SU-DHL-6 (cell line): ENCODE results near the gene OR13C2.
"Not testable (repeated sequence)": the region's sequence is repeated elsewhere in the genome, so short reads cannot be mapped to it uniquely, and the experiment has no call there.

ENCODE experiments used
- H2AFZ ChIP-seq: fragments of 200-600 bp; sonication (generic); 2 replicates; pipeline ENCODE4 v1.6.1; 2014; ENCODE audit warnings: low read depth, mild to moderate bottlenecking, moderate library complexity, mixed read lengths, antibody characterized with exemption, low read length; ENCODE audit not compliant: severe bottlenecking
- H3F3A ChIP-seq: fragments of 200-600 bp; shearing (Covaris generic); 2 replicates; pipeline ENCODE4 v1.6.0; 2016; ENCODE audit warnings: antibody characterized with exemption, mild to moderate bottlenecking; ENCODE audit not compliant: insufficient read depth
- H3K27ac ChIP-seq: fragments of 200-600 bp; sonication (generic); 2 replicates; pipeline ENCODE4 v1.5.1; 2016; ENCODE audit warnings: low read depth, mild to moderate bottlenecking, low read length, moderate library complexity, mixed read lengths
- H3K27me3 ChIP-seq: fragments of 200-600 bp; sonication (generic), shearing (Covaris generic); 2 replicates; pipeline ENCODE4 v1.6.0; 2014; ENCODE audit warnings: mild to moderate bottlenecking, low read length
- H3K36me3 ChIP-seq: fragments of 200-600 bp; sonication (generic); 2 replicates; pipeline ENCODE4 v1.6.1; 2014; ENCODE audit warnings: mild to moderate bottlenecking, low read length, mixed read lengths
- H3K4me2 ChIP-seq: fragments of 300-600, 200-600 bp; shearing (Covaris generic), sonication (generic); 2 replicates; pipeline ENCODE4 v1.6.0; 2014; ENCODE audit warnings: low read length, low read depth, mild to moderate bottlenecking; ENCODE audit not compliant: poor library complexity, severe bottlenecking
- H3K4me3 ChIP-seq: fragments of 200-600 bp; sonication (generic); 2 replicates; pipeline ENCODE4 v1.5.1; 2014; ENCODE audit warnings: antibody characterized with exemption, low read length, mild to moderate bottlenecking, mixed read lengths; ENCODE audit not compliant: insufficient read depth, poor library complexity, severe bottlenecking
- H3K79me2 ChIP-seq: fragments of 200-600 bp; sonication (generic); 2 replicates; pipeline ENCODE4 v1.6.1; 2014; ENCODE audit warnings: mild to moderate bottlenecking, low read length, moderate library complexity; ENCODE audit not compliant: insufficient read depth
- H3K9ac ChIP-seq: fragments of 200-600 bp; sonication (generic); 2 replicates; pipeline ENCODE4 v1.7.0; 2014; ENCODE audit warnings: mild to moderate bottlenecking, low read length
- H3K9me2 ChIP-seq: fragments of 200-600 bp; sonication (generic); replicated peaks from 2 replicates; pipeline ENCODE4 v1.6.1; 2014; ENCODE audit warnings: low read length; ENCODE audit not compliant: insufficient read depth
- H3K9me3 ChIP-seq: fragments of 200-600 bp; sonication (generic); 2 replicates; pipeline ENCODE4 v1.6.1; 2014; ENCODE audit warnings: low read length, mixed read lengths; ENCODE audit not compliant: insufficient read depth
- H4K20me1 ChIP-seq: fragments of 200-600 bp; sonication (generic); 2 replicates; pipeline ENCODE4 v1.6.1; 2014; ENCODE audit warnings: low read depth, mild to moderate bottlenecking, antibody characterized with exemption, low read length, moderate library complexity, mixed read lengths
- CTCF ChIP-seq: fragments of 200-600 bp; sonication (generic); IDR thresholded peaks from one replicate; pipeline ENCODE4 v1.5.1; 2017; ENCODE audit warnings: antibody characterized with exemption, mild to moderate bottlenecking, low read length, moderate library complexity; ENCODE audit not compliant: insufficient read depth, poor library complexity, severe bottlenecking
- EZH2phosphoT487 ChIP-seq: fragments of 200-600 bp; sonication (generic), shearing (Covaris generic); conservative IDR thresholded peaks from 2 replicates; pipeline ENCODE4 v1.6.1; 2018; ENCODE audit warnings: mild to moderate bottlenecking, antibody characterized with exemption, low read length, moderate library complexity, mixed read lengths

Gene OR13C2

DNA sequence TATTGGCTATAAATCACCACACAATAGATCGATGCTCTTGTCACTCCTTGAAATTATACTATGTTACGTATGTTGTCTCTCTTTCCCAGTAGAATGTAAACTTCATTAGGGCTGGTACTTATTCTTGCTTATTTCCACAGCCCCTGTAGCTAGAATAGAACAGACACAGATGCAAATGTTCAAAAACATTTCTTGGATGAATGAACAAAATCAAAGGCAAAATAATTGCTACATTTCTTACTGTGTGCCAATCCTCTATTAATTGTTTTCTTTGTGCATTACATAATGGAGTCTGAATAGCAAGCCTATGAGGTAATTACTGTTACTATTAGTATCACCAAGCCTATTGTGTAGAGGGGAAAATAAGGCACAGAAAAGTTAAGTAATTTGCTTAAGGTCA lies 725 bp upstream of the OR13C2 start:
- no peak overlapping the region for H3K9ac ChIP-seq
- TF ChIP-seq EZH2phosphoT487, result no peak
- no peak for TF ChIP-seq CTCF
- no peaks in the 10 kb centered on the region for H3K9me2 ChIP-seq
- H3K4me3 ChIP-seq, result no peak overlapping the region
- no peaks in the 10 kb centered on the region for H3K9me3 ChIP-seq
- H3K36me3 ChIP-seq, result no peaks in the 10 kb centered on the region
- H4K20me1 ChIP-seq, result no peaks in the 10 kb centered on the region
- no peak overlapping the region for H3K4me2 ChIP-seq
- H3K27me3 ChIP-seq, result no peaks in the 10 kb centered on the region
- H3K79me2 ChIP-seq, result no peaks in the 10 kb centered on the region
- no peak overlapping the region for H3K27ac ChIP-seq
- H2AFZ ChIP-seq, result no peak overlapping the region
- H3F3A ChIP-seq, result no peaks in the 10 kb centered on the region

DNA sequence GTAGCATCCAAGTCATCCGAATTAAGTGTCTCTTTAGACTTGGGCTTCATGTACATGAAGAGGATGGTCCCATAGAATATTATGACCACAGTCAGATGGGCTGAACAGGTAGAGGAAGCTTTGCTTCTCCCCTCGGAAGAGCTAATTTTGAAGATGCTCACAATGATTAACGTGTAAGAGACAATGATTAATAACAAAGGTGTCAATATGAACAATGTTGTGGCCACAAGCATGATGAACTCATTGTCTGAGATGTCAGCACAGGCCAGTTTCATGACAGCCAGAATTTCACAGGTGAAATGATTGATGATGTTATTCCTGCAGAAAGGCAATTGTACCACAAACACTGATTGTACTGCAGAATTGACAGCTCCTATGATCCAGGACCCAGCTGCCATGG lies 626 bp downstream of the OR13C2 start:
- Histone ChIP-seq H3K4me3 (no peak overlapping the region), H3K27me3 (no peaks in the 10 kb centered on the region), H2AFZ (no peak overlapping the region), H3K36me3 (no peaks in the 10 kb centered on the region), H3K27ac (no peak overlapping the region), H4K20me1 (no peaks in the 10 kb centered on the region), H3K4me2 (no peak overlapping the region), H3K9me3 (no peaks in the 10 kb centered on the region), H3F3A (no peaks in the 10 kb centered on the region), H3K79me2 (no peaks in the 10 kb centered on the region), H3K9me2 (no peaks in the 10 kb centered on the region), H3K9ac (no peak overlapping the region)
- TF ChIP-seq EZH2phosphoT487, result no peak
- no peak for TF ChIP-seq CTCF

DNA sequence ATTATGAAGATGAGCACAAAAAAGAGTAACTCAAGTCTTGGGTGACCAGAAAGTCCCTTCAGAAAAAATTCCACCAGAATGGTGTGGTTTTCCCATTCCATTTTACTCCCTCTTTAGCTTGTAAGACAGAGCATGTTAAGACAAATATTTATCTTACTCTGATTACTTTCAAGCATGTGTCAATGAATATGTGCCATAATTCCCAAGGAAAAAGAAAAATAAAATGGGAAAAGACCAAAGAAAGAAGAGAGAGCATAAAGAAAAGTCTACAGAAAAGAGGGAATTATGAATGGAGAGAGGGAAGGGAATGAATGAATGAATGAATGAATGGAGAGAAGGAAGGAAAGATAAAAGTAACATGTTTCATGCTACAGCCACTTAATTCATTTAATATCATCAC lies 6.1 kb downstream of the OR13C2 start, which contains the start of gene OR13C5:
Gene OR13C5 (minus strand): TSS at position 101 of the 400 bp plus-strand sequence. CDS start 0 bp downstream, at position 101.
- not testable (repeated sequence) for H3K27ac ChIP-seq, H3K27me3 ChIP-seq, H3K9me3 ChIP-seq, H3K9ac ChIP-seq, H3F3A ChIP-seq, H4K20me1 ChIP-seq, H3K79me2 ChIP-seq, H3K4me3 ChIP-seq, H2AFZ ChIP-seq, H3K4me2 ChIP-seq, H3K36me3 ChIP-seq, H3K9me2 ChIP-seq

- H3F3A ChIP-seq, H3K27ac ChIP-seq, H3K9me3 ChIP-seq, H4K20me1 ChIP-seq, H3K9me2 ChIP-seq, H3K79me2 ChIP-seq, H3K9ac ChIP-seq, H3K4me3 ChIP-seq, H3K27me3 ChIP-seq, H2AFZ ChIP-seq, H3K4me2 ChIP-seq, H3K36me3 ChIP-seq: not testable (repeated sequence)
These were observed 6.7 kb downstream of the OR13C2 start for GRCh38 chr9:104598749-104599148.
